Muscle layer of duodenum (tissue), 2 donors: Measurements from ENCODE around the gene RAB11FIP3.
"Not testable (repeated sequence)": the region's sequence is repeated elsewhere in the genome, so short reads cannot be mapped to it uniquely, and the experiment has no call there.

Source experiments
- H3K27ac ChIP-seq: one replicate; pipeline ENCODE4 v1.7.0; 2013; ENCODE audit warnings: mild to moderate bottlenecking, low read length
- H3K27me3 ChIP-seq: one replicate; pipeline ENCODE4 v1.7.0; 2013; ENCODE audit warnings: low read depth, mild to moderate bottlenecking, control low read depth, low read length
- H3K36me3 ChIP-seq, 2 donors: one replicate each; pipeline ENCODE4 v1.7.0; 2013; ENCODE audit warnings: low read length in 2 of 2, control low read depth in 1 of 2, mild to moderate bottlenecking in 1 of 2; ENCODE audit not compliant: insufficient read depth in 2 of 2, control insufficient read depth in 1 of 2
- H3K4me1 ChIP-seq, 2 donors: one replicate each; pipeline ENCODE4 v1.7.0; 2013; ENCODE audit warnings: low read length in 2 of 2, mild to moderate bottlenecking in 2 of 2, control low read depth in 1 of 2, moderate library complexity in 1 of 2; ENCODE audit not compliant: insufficient read depth in 2 of 2, control insufficient read depth in 1 of 2
- H3K4me3 ChIP-seq, 2 donors: one replicate each; pipeline ENCODE4 v1.7.0; 2013; ENCODE audit warnings: low read length in 2 of 2, low read depth in 1 of 2, mild to moderate bottlenecking in 1 of 2
- H3K9me3 ChIP-seq, 2 donors: one replicate each; pipeline ENCODE4 v1.7.0; 2013; ENCODE audit warnings: low read length in 2 of 2, control low read depth in 1 of 2, mild to moderate bottlenecking in 1 of 2; ENCODE audit not compliant: control insufficient read depth in 1 of 2
- donor health status: healthy.

RAB11FIP3 gene

DNA sequence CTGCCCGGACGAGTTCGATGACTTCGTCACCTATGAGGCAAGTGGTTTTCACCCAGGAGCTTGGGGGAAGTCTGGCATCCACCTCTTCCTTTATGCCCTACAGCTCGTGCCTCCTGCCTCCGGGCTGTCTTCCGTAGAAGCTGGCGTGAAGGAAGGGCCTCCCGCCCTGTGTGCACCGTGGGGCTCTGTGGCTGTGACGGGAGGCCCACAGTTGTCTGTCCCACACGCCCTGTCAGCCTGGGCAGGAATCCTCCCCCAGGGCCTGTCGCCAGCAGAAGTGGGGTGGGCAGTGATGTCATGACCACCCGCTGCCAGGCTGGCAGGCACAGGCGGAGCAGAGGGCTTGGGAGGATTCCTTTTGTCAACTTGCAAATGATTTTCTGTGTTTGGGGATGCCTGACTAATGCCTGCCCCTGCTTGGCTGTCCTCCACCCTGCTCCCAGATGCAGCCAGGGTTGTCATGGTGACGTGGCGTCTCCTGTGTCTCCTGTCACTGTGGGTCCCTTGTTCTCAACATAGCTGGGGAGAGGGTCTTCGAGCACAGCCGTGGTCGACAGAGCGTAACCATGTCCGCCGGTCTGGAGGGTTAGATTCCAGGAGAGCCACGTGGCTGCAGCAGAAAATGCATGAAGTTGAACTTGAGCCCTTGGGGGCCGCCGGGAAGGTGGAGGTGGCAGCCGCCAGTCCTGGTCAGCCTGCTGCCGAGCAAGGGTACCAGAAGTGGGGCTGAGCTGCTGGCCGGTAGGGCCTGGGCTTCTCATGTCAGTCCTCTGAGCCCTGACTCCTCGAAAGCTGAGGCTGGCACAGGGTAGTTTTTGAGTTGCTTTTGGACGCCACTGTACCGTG lies 46.1 kb downstream of the RAB11FIP3 start:
- H3K27ac ChIP-seq, result no peak overlapping the region
- H3K27me3 ChIP-seq, result no peaks in the 10 kb centered on the region
- no peaks in the 10 kb centered on the region for H3K9me3 ChIP-seq
- H3K36me3 ChIP-seq, result peaks cover 0 to 17% of the 10 kb centered on the region in 2 donors
- no peak overlapping the region for H3K4me3 ChIP-seq
- H3K4me1 ChIP-seq, result no peaks in the 10 kb centered on the region

GRCh38 chr16:472199-472504 lies 46.7 kb downstream of the RAB11FIP3 start:
- Histone ChIP-seq H3K27ac (no peak overlapping the region), H3K27me3 (no peaks in the 10 kb centered on the region), H3K4me1 (no peaks in the 10 kb centered on the region), H3K4me3 (no peak overlapping the region), H3K36me3 (peaks cover 0 to 17% of the 10 kb centered on the region in 2 donors), H3K9me3 (no peaks in the 10 kb centered on the region)

GRCh38 chr16:473046-474043 lies 47.9 kb downstream of the RAB11FIP3 start:
- no peaks in the 10 kb centered on the region for H3K9me3 ChIP-seq
- peaks cover 0 to 17% of the 10 kb centered on the region in 2 donors for H3K36me3 ChIP-seq
- H3K4me3 ChIP-seq, result no peak overlapping the region
- no peak overlapping the region for H3K27ac ChIP-seq
- H3K27me3 ChIP-seq, result no peaks in the 10 kb centered on the region
- no peaks in the 10 kb centered on the region for H3K4me1 ChIP-seq

DNA sequence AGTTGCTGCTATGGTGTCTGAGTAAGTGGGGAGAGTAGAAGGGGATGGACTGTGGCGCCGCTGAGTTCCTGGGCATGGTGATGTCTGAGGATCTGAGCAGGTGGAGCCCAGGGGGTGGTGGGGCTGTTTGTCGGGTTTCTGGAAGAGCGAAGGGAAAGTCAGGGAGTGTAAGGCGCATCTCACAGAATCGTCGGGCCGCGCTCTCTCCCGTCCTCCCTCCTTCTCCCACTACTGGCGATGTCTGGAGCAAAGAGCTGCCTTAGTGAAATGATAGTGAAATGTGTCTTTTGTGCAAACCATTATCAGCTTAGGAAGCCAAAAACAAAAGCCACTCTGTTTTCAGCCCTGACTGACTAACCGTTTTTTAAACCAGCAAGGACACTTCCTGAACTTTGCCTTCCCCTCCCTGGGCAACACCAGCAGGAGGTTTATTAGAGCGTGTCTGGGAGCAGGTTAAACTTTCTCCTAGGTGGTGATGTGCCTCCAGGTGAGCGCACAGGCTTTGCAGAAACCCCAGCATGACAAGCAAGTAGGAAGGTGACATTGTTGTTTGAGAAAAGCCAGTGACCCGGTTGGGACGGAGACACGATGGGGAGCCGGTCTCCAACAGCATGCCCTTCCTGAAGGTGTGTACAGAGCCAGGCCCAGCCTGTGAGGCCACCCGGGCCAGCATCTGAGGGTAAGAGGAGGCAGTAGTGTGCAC lies 49.1 kb downstream of the RAB11FIP3 start:
- Histone ChIP-seq H3K4me1 (no peaks in the 10 kb centered on the region), H3K36me3 (peaks cover 0 to 17% of the 10 kb centered on the region in 2 donors), H3K9me3 (no peaks in the 10 kb centered on the region), H3K27ac (no peak overlapping the region), H3K27me3 (no peaks in the 10 kb centered on the region), H3K4me3 (no peak overlapping the region)

GRCh38 chr16:476039-476438 lies 50.6 kb downstream of the RAB11FIP3 start:
- Histone ChIP-seq H3K36me3 (peaks cover 0 to 17% of the 10 kb centered on the region in 2 donors), H3K4me3 (no peak overlapping the region), H3K27ac (no peak overlapping the region), H3K9me3 (no peaks in the 10 kb centered on the region), H3K27me3 (no peaks in the 10 kb centered on the region), H3K4me1 (no peaks in the 10 kb centered on the region)

DNA sequence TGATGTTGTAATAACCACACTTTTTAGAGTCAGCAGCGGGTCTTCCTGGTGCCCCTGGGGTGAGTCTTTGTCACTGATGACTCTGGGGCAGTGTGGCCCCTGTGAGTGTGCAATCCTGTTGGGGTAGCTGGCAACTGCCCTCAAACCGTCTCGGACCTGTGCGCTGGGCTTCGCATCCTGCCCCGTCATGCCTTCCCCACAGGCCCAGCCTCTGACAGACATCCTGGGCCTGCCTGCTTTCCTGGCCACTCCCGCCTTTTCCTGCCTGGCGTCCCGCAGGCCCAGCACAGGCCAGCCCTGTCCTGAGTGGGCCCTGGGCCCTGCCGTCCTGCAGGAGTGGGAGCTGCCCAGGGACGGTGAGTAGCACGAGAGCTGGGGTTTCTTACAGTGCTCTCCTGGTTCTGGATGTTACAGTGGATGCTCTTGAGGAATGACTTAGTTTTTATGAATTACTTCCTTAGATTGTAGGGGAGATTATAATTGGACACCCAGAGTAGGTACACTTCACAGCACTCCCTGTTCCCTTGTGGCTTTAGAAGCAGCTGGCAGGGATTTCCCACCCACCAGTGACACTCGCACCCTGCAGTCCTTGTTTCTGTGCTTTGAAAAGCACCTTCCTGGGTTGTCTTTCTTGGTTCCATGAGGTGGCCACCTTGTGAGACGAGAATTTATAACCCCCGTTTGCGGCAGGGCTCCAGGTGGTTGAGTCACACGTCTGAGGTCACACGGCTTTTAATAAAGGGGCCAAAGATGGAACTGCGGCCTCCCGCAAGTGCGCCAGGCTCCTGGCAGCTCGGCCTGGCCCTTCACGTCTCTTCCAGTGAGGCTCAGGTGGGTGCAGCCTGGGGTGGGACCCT lies 52.1 kb downstream of the RAB11FIP3 start:
- no peaks in the 10 kb centered on the region for H3K27me3 ChIP-seq
- H3K4me3 ChIP-seq, result no peak overlapping the region
- H3K4me1 ChIP-seq, result no peaks in the 10 kb centered on the region
- peaks cover 0 to 10% of the 10 kb centered on the region in 2 donors for H3K36me3 ChIP-seq
- H3K27ac ChIP-seq, result no peak overlapping the region
- H3K9me3 ChIP-seq, result no peaks in the 10 kb centered on the region

- not testable (repeated sequence) for H3K4me3 ChIP-seq, H3K27ac ChIP-seq, H3K9me3 ChIP-seq, H3K27me3 ChIP-seq, H3K36me3 ChIP-seq, H3K4me1 ChIP-seq
These were observed 52.8 kb downstream of the RAB11FIP3 start for GRCh38 chr16:478287-478686.

DNA sequence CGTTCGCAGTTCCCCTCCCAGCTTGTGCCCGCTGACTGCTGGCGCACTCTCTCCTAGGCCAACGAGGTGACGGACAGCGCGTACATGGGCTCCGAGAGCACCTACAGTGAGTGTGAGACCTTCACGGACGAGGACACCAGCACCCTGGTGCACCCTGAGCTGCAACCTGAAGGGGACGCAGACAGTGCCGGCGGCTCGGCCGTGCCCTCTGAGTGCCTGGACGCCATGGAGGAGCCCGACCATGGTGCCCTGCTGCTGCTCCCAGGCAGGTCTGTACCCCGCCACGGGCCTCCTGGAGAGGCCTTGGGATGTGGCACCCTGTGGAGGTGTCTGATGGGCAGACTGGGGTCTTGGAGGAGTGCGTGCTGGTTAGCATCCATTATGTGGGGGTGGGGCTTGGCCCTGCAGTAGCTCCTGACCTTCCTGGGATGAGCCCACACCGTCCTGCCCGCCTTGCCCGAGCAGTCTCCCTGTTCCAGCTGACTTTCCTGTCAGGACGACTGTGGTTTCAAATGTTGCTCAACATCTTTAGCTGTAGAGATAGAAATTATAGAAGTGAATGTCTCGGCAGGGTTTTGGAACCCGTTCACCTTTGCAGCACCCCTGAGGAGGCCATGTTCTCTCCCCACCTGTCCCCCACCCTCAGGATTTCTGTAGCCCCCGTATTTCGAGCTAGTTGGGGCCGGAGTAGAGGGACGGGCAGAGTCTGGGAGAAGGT lies 57.2 kb downstream of the RAB11FIP3 start:
- no peak overlapping the region for H3K4me3 ChIP-seq

GRCh38 chr16:483341-484075 lies 58.1 kb downstream of the RAB11FIP3 start:
- Histone ChIP-seq H3K27ac (no peak overlapping the region), H3K4me1 (no peaks in the 10 kb centered on the region), H3K27me3 (no peaks in the 10 kb centered on the region), H3K4me3 (no peak overlapping the region), H3K9me3 (no peaks in the 10 kb centered on the region), H3K36me3 (peaks cover 0 to 13% of the 10 kb centered on the region in 2 donors)

More for the DNA sequence above, 57.2 kb downstream of the RAB11FIP3 start:
- Histone ChIP-seq H3K4me1 (no peaks in the 10 kb centered on the region), H3K27me3 (no peaks in the 10 kb centered on the region), H3K9me3 (no peaks in the 10 kb centered on the region), H3K36me3 (peaks cover 0 to 13% of the 10 kb centered on the region in 2 donors), H3K27ac (no peak overlapping the region)
